ENCODE measurements around the gene PYGB. TPM values are rescaled to one million over a fixed set of nuclear protein-coding genes. Genes with fewer than 3 reads are reported as not detected.

The PYGB gene
- total RNA-seq, 2 experiments from 2014 or later, result 26.3 to 27.5 TPM

DNA sequence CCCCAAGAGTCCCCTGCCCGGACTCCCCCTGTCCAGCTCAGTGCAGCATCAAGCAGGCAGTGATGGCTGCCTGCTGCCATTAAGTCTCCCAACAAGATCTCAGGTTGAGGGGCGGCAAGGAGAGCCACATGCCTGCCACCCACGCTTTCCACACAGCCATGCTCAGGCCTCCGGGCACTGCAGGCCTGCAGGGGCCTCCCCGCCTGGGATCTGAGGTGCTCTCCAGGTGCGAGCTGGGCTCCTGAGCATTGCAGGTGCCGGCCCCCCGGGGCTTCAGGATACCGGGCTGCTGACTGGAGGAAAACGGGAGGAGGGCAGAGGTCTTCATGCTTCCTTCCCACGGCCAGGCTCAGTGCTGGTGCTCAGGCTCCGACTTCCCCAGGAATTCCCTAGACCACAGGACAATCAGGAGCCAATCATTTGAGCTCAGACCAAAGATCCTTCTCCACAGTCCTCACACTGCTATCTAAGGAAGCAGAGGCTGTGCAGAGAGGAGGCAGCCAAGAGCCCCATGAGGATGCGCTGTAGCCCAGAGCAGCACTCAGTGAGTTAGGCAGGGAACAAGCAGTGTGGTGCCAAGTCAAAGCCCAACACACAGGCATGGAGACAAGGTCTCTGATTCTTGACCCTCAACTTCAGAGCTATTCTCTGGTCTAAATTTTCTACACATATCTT is 52.7 kb downstream of the PYGB start:
- H3K4me1 Mint-ChIP-seq (ENCODE audit: low read depth), result no peaks in the 10 kb centered on the region
- TF ChIP-seq, protein P1, sequence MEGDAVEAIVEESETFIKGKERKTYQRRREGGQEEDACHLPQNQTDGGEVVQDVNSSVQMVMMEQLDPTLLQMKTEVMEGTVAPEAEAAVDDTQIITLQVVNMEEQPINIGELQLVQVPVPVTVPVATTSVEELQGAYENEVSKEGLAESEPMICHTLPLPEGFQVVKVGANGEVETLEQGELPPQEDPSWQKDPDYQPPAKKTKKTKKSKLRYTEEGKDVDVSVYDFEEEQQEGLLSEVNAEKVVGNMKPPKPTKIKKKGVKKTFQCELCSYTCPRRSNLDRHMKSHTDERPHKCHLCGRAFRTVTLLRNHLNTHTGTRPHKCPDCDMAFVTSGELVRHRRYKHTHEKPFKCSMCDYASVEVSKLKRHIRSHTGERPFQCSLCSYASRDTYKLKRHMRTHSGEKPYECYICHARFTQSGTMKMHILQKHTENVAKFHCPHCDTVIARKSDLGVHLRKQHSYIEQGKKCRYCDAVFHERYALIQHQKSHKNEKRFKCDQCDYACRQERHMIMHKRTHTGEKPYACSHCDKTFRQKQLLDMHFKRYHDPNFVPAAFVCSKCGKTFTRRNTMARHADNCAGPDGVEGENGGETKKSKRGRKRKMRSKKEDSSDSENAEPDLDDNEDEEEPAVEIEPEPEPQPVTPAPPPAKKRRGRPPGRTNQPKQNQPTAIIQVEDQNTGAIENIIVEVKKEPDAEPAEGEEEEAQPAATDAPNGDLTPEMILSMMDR (IDR thresholded peaks at IDR 0.05), result no peak
- peaks cover 19% of the 10 kb centered on the region for H3K36me3 ChIP-seq (ENCODE audit: insufficient read depth, low read length)
- intact Hi-C loops (cut with DNase I, micrococcal nuclease), result no loop called here
- CTCF ChIA-PET, result no interaction called here
- H3K36me3 Mint-ChIP-seq (ENCODE audit: low read depth), result peaks cover 18% of the 10 kb centered on the region
- H3K27me3 Mint-ChIP-seq, result no peaks in the 10 kb centered on the region
- H3K27ac ChIP-seq (ENCODE audit: low read depth in 1 of 2, low read length in 2 of 2), result no peak overlapping the region
- POLR2A ChIA-PET, result no interaction called here
- no peaks in the 10 kb centered on the region for H3K9me3 ChIP-seq (ENCODE audit: control insufficient read depth in 1 of 2, insufficient read depth in 1 of 2, low read length in 2 of 2)
- no peaks in the 10 kb centered on the region for H3K9me3 Mint-ChIP-seq
- no peak overlapping the region for H3K27ac Mint-ChIP-seq
- ATAC-seq (ENCODE audit: poor library complexity) (no peak), DNase-seq (no peak)
- no peak overlapping the region for H3K4me3 ChIP-seq (ENCODE audit: low read length)
- H3K27me3 ChIP-seq (ENCODE audit: control insufficient read depth in 1 of 2, insufficient read depth in 2 of 2, low read length in 2 of 2), result no peaks in the 10 kb centered on the region
- H3K4me3 Mint-ChIP-seq, result no peak overlapping the region
- H3K4me1 ChIP-seq (ENCODE audit: insufficient read depth, low read length), result no peaks in the 10 kb centered on the region

DNA sequence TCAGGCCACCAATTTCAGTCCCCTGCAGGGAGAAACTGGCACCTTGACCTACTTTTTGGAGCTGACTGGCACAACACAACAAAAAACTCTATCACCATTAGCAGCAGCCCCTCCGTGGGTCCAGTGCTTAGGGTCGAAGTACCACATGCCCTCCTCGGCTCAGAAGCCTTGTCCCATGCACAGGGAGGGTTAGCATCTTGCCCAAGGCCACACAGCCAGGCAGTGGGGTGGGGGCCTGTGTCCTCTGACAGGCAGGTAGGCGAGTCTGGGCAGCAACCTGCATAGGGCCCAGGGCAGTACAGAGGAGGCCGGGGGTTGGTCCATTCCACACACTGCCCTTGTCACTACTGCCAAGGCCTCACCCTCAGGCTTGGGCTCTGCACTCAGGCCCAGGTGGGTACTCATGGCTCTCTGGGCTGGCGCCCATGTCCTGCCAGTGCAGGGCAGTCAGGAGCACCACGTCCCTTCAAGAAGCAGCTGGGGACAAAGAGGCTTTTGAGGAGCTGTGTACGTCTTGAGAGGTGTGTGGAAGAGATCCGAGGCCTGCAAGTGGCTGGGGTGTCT is 53.6 kb downstream of the PYGB start:
- CTCF ChIA-PET, result no interaction called here
- peak overlapping the region; percentile 24 for H3K27ac Mint-ChIP-seq
- POLR2A ChIA-PET, result interaction anchor here (1.0 kb wide), 1 partner anchor 10 kb away, joined by 3 read pairs; no protein-coding TSS in a partner anchor

DNA sequence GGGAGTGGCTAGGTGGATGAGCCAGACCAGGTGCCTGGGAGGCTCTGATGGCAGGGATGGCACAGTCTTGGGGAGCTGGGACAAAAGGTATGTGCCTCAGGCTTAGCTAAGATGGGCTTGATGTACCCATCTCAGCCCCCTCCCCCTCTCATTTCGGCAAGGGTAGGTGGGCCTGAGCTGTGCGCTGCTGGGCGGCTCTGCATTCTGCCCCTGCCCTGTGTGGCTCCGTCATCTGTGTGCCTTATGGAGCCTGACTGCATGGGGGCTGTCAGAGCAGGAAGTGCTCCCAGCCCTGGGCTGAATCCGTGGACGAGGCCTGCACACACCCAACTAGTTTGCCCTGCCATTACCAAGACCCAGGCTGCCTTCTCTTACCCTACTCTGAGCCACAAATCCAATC is 54.7 kb downstream of the PYGB start:
- H3K36me3 ChIP-seq (ENCODE audit: insufficient read depth, low read length), result peaks cover 13% of the 10 kb centered on the region
- no peak overlapping the region for H3K27ac ChIP-seq (ENCODE audit: low read depth in 1 of 2, low read length in 2 of 2)
- peaks cover 20% of the 10 kb centered on the region for H3K36me3 Mint-ChIP-seq (ENCODE audit: low read depth)
- H3K9me3 ChIP-seq (ENCODE audit: control insufficient read depth in 1 of 2, insufficient read depth in 1 of 2, low read length in 2 of 2), result no peaks in the 10 kb centered on the region
- H3K27me3 ChIP-seq (ENCODE audit: control insufficient read depth in 1 of 2, insufficient read depth in 2 of 2, low read length in 2 of 2), result no peaks in the 10 kb centered on the region
- CTCF ChIA-PET, result no interaction called here
- no peak for DNase-seq
- POLR2A ChIA-PET, result no interaction called here
- ATAC-seq (ENCODE audit: poor library complexity), result no peak
- no peaks in the 10 kb centered on the region for H3K4me1 Mint-ChIP-seq (ENCODE audit: low read depth)
- no peaks in the 10 kb centered on the region for H3K9me3 Mint-ChIP-seq
- H3K4me3 ChIP-seq (ENCODE audit: low read length), result no peak overlapping the region
- H3K27me3 Mint-ChIP-seq, result no peaks in the 10 kb centered on the region
- H3K27ac Mint-ChIP-seq, result no peak overlapping the region
- TF ChIP-seq, protein P1 (IDR thresholded peaks at IDR 0.05), result no peak
- no peak overlapping the region for H3K4me3 Mint-ChIP-seq
- no peaks in the 10 kb centered on the region for H3K4me1 ChIP-seq (ENCODE audit: insufficient read depth, low read length)
- intact Hi-C loops (cut with DNase I, micrococcal nuclease), result no loop called here

More for the DNA sequence above, 53.6 kb downstream of the PYGB start:
- Mint-ChIP-seq H3K9me3 (no peaks in the 10 kb centered on the region), H3K4me1 (ENCODE audit: low read depth) (no peaks in the 10 kb centered on the region), H3K27me3 (no peaks in the 10 kb centered on the region), H3K36me3 (ENCODE audit: low read depth) (peaks cover 19% of the 10 kb centered on the region), H3K4me3 (no peak overlapping the region)
- TF ChIP-seq, protein P1 (IDR thresholded peaks at IDR 0.05), result no peak
- no peaks in the 10 kb centered on the region for H3K9me3 ChIP-seq (ENCODE audit: control insufficient read depth in 1 of 2, insufficient read depth in 1 of 2, low read length in 2 of 2)
- DNase-seq, result no peak
- intact Hi-C loops (cut with DNase I, micrococcal nuclease), result no loop called here
- no peaks in the 10 kb centered on the region for H3K4me1 ChIP-seq (ENCODE audit: insufficient read depth, low read length)
- H3K36me3 ChIP-seq (ENCODE audit: insufficient read depth, low read length), result peaks cover 18% of the 10 kb centered on the region
- no peak for ATAC-seq (ENCODE audit: poor library complexity)
- no peak overlapping the region for H3K27ac ChIP-seq (ENCODE audit: low read depth in 1 of 2, low read length in 2 of 2)
- no peaks in the 10 kb centered on the region for H3K27me3 ChIP-seq (ENCODE audit: control insufficient read depth in 1 of 2, insufficient read depth in 2 of 2, low read length in 2 of 2)
- H3K4me3 ChIP-seq (ENCODE audit: low read length), result no peak overlapping the region
